Naive thymus-derived CD8-positive, alpha-beta T cell (primary cell): ENCODE data around the gene NR6A1. TPM values are rescaled to one million over a fixed set of nuclear protein-coding genes. Genes with fewer than 3 reads are reported as not detected.

Source experiments
- ATAC-seq, 2 donors: fragments of 150-1000 bp; cut with Tn5 transposase in 1 of 2; sonication (Bioruptor Pico), chemical (Tn5 transposase) in 1 of 2; 1 replicate in 1 of 2; 2 replicates in 1 of 2; pipeline ENCODE4 v1.10.0; 2021; ENCODE audit warnings: mild to moderate bottlenecking in 2 of 2, moderate library complexity in 2 of 2
- POLR2A ChIA-PET: fragments of 350-600 bp; sonication (Branson Sonifier 250); formaldehyde crosslinking; loops from one replicate; lab custom pipeline; 2021; ENCODE audit warnings: antibody characterized with exemption; lab: Charles Lee
- DNase-seq, 10 donors: peaks; one replicate each; pipeline versions ENCODE4 v3.0.0 to v3.0.0-alpha.2; 2020 to 2022
- H3K27ac Mint-ChIP-seq, 10 donors: one replicate each; pipeline ENCODE4 v1.8.0; 2020 to 2022; ENCODE audit warnings: mild to moderate bottlenecking in 10 of 10, mixed read lengths in 10 of 10, moderate library complexity in 4 of 10, inconsistent platforms in 1 of 10
- H3K27me3 Mint-ChIP-seq, 5 donors: one replicate each; pipeline ENCODE4 v1.8.0; 2021 to 2022; ENCODE audit warnings: mixed read lengths in 5 of 5
- H3K36me3 Mint-ChIP-seq, 3 donors: one replicate each; pipeline ENCODE4 v1.8.0; 2020 to 2022; ENCODE audit warnings: mixed read lengths in 3 of 3, mild to moderate bottlenecking in 2 of 3, inconsistent platforms in 1 of 3
- H3K4me1 Mint-ChIP-seq, 4 donors: one replicate each; pipeline ENCODE4 v1.8.0; 2021 to 2022; ENCODE audit warnings: mixed read lengths in 4 of 4
- H3K4me3 Mint-ChIP-seq, 10 donors: one replicate each; pipeline ENCODE4 v1.8.0; 2020 to 2022; ENCODE audit warnings: mild to moderate bottlenecking in 10 of 10, mixed read lengths in 10 of 10, moderate library complexity in 6 of 10, inconsistent platforms in 1 of 10
- H3K9me3 Mint-ChIP-seq, 9 donors: one replicate each; pipeline ENCODE4 v1.8.0; 2020 to 2022; ENCODE audit warnings: mixed read lengths in 9 of 9, mild to moderate bottlenecking in 3 of 9, inconsistent platforms in 1 of 9, moderate library complexity in 1 of 9
- polyA plus RNA-seq, 3 donors: library from polyadenylated mRNA; unstranded; fragments of 300-500 nt; fragmentation: Illumina TruSeq; gene quantifications; one replicate each; pipeline ENCODE4 v1.2.3, GENCODE V29; 2021
- total RNA-seq, 8 experiments: library from RNA in 2 of 8; stranded (reverse) in 2 of 8; gene quantifications; one replicate each; pipeline ENCODE4 v1.2.3 and lab custom pipeline; 2021 to 2026

NR6A1 gene
- total and polyA plus RNA-seq, 5 experiments from 2014 or later, result 0.05 TPM; not detected in 4

GRCh38 chr9:124514874-124515273 lies 256.2 kb downstream of the NR6A1 start:
- DNase-seq (no peak), ATAC-seq (no peak)
- no peaks in the 10 kb centered on the region for H3K36me3 Mint-ChIP-seq
- no peaks in the 10 kb centered on the region for H3K9me3 Mint-ChIP-seq
- H3K27me3 Mint-ChIP-seq, result peaks cover 0 to 8% (median 3%) of the 10 kb centered on the region in 5 donors
- no peak overlapping the region for H3K4me3 Mint-ChIP-seq
- H3K4me1 Mint-ChIP-seq, result peaks cover 0 to 6% (median 0%) of the 10 kb centered on the region in 4 donors
- POLR2A ChIA-PET, result no interaction called here
- H3K27ac Mint-ChIP-seq, result no peak overlapping the region

GRCh38 chr9:124514125-124514524 lies 257.0 kb downstream of the NR6A1 start:
- H3K4me1 Mint-ChIP-seq, result peaks cover 0 to 6% (median 0%) of the 10 kb centered on the region in 4 donors
- no peak for ATAC-seq

GRCh38 chr9:124513376-124513994 lies 257.6 kb downstream of the NR6A1 start:
- H3K27ac Mint-ChIP-seq, result peak overlapping the region in 1 of 10 donors; percentile 14
- no peak for DNase-seq
- H3K9me3 Mint-ChIP-seq, result no peaks in the 10 kb centered on the region
- H3K36me3 Mint-ChIP-seq, result no peaks in the 10 kb centered on the region
- no peak for ATAC-seq
- H3K27me3 Mint-ChIP-seq, result peaks cover 0 to 8% (median 3%) of the 10 kb centered on the region in 5 donors
- peaks cover 0 to 6% (median 0%) of the 10 kb centered on the region in 4 donors for H3K4me1 Mint-ChIP-seq
- POLR2A ChIA-PET, result no interaction called here
- no peak overlapping the region for H3K4me3 Mint-ChIP-seq

More at GRCh38 chr9:124514125-124514524, 257.0 kb downstream of the NR6A1 start:
- DNase-seq, result no peak
- Mint-ChIP-seq H3K36me3 (no peaks in the 10 kb centered on the region), H3K9me3 (no peaks in the 10 kb centered on the region), H3K27ac (no peak overlapping the region), H3K27me3 (peaks cover 0 to 8% (median 3%) of the 10 kb centered on the region in 5 donors), H3K4me3 (no peak overlapping the region)
- POLR2A ChIA-PET, result no interaction called here

- peaks cover 0 to 8% (median 2%) of the 10 kb centered on the region in 5 donors for H3K27me3 Mint-ChIP-seq
- ATAC-seq, result no peak
- H3K27ac Mint-ChIP-seq, result peak overlapping the region in 2 of 10 donors; percentile 14 to 54
- no peaks in the 10 kb centered on the region for H3K36me3 Mint-ChIP-seq
- H3K9me3 Mint-ChIP-seq, result no peaks in the 10 kb centered on the region
- no peak for DNase-seq
- no peak overlapping the region for H3K4me3 Mint-ChIP-seq
- peaks cover 0 to 6% (median 0%) of the 10 kb centered on the region in 4 donors for H3K4me1 Mint-ChIP-seq
- POLR2A ChIA-PET, result no interaction called here
Measured at GRCh38 chr9:124512806-124513204, 258.3 kb downstream of the NR6A1 start.

GRCh38 chr9:124511891-124512805 lies 259.0 kb downstream of the NR6A1 start:
- Mint-ChIP-seq H3K4me3 (no peak overlapping the region), H3K27ac (peak overlapping the region in 1 of 10 donors; percentile 48), H3K27me3 (peaks cover 0 to 8% (median 4%) of the 10 kb centered on the region in 5 donors), H3K36me3 (no peaks in the 10 kb centered on the region), H3K9me3 (no peaks in the 10 kb centered on the region), H3K4me1 (peaks cover 0 to 6% (median 0%) of the 10 kb centered on the region in 4 donors)
- no peak for ATAC-seq
- no peak for DNase-seq
- POLR2A ChIA-PET, result no interaction called here

GRCh38 chr9:124511426-124511840 lies 259.7 kb downstream of the NR6A1 start:
- Mint-ChIP-seq H3K27ac (no peak overlapping the region), H3K4me1 (peaks cover 0 to 6% (median 0%) of the 10 kb centered on the region in 4 donors), H3K9me3 (no peaks in the 10 kb centered on the region), H3K4me3 (no peak overlapping the region), H3K36me3 (no peaks in the 10 kb centered on the region), H3K27me3 (peaks cover 2 to 14% (median 8%) of the 10 kb centered on the region in 5 donors)
- DNase-seq (no peak), ATAC-seq (no peak)
- POLR2A ChIA-PET, result no interaction called here

- Mint-ChIP-seq H3K27ac (peak overlapping the region in 1 of 10 donors; percentile 24), H3K27me3 (peaks cover 2 to 20% (median 12%) of the 10 kb centered on the region in 5 donors), H3K36me3 (no peaks in the 10 kb centered on the region), H3K9me3 (no peaks in the 10 kb centered on the region), H3K4me1 (peaks cover 0 to 6% (median 0%) of the 10 kb centered on the region in 4 donors), H3K4me3 (no peak overlapping the region)
- ATAC-seq (no peak), DNase-seq (no peak)
- POLR2A ChIA-PET, result no interaction called here
Measured at GRCh38 chr9:124510650-124511425, 260.3 kb downstream of the NR6A1 start.

GRCh38 chr9:124507880-124508423 lies 263.2 kb downstream of the NR6A1 start:
- POLR2A ChIA-PET, result no interaction called here
- H3K27ac Mint-ChIP-seq, result no peak overlapping the region

GRCh38 chr9:124506931-124507879 lies 263.9 kb downstream of the NR6A1 start, which contains the start of gene NR5A1:
Gene NR5A1, minus strand, starts transcription at chr9:124507399. Its CDS starts 4,004 bp downstream, at chr9:124503395.
- H3K4me3 Mint-ChIP-seq, result peak within 1 kb of the TSS in 1 of 10 donors; percentile 23
- POLR2A ChIA-PET, result no interaction called here
- H3K4me1 Mint-ChIP-seq, result peaks cover 7 to 9% (median 8%) of the 10 kb centered on the region in 4 donors
- peaks cover 0 to 5% (median 5%) of the 10 kb centered on the region in 3 donors for H3K36me3 Mint-ChIP-seq
- no peak within 1 kb of the TSS for H3K27ac Mint-ChIP-seq
- ATAC-seq, result no peak
- H3K27me3 Mint-ChIP-seq, result peaks cover 6 to 42% (median 24%) of the 10 kb centered on the region in 5 donors
- DNase-seq, result peak in 1 of 10 donors; percentile 57
- peaks cover 0 to 2% (median 0%) of the 10 kb centered on the region in 9 donors for H3K9me3 Mint-ChIP-seq

More at GRCh38 chr9:124507880-124508423, 263.2 kb downstream of the NR6A1 start:
- Mint-ChIP-seq H3K4me1 (peaks cover 7 to 9% (median 8%) of the 10 kb centered on the region in 4 donors), H3K4me3 (no peak overlapping the region), H3K27me3 (peaks cover 6 to 42% (median 25%) of the 10 kb centered on the region in 5 donors), H3K36me3 (peaks cover 0 to 5% (median 5%) of the 10 kb centered on the region in 3 donors), H3K9me3 (peaks cover 0 to 2% (median 0%) of the 10 kb centered on the region in 9 donors)
- ATAC-seq (no peak), DNase-seq (no peak)

- peaks cover 0 to 2% (median 0%) of the 10 kb centered on the region in 9 donors for H3K9me3 Mint-ChIP-seq
- ATAC-seq (no peak), DNase-seq (no peak)
- H3K4me3 Mint-ChIP-seq, result peak overlapping the region in 1 of 10 donors; percentile 23
- peaks cover 5 to 9% (median 8%) of the 10 kb centered on the region in 4 donors for H3K4me1 Mint-ChIP-seq
- H3K36me3 Mint-ChIP-seq, result peaks cover 0 to 5% (median 5%) of the 10 kb centered on the region in 3 donors
- POLR2A ChIA-PET, result no interaction called here
- peaks cover 6 to 42% (median 20%) of the 10 kb centered on the region in 5 donors for H3K27me3 Mint-ChIP-seq
- no peak overlapping the region for H3K27ac Mint-ChIP-seq
Measured at GRCh38 chr9:124506433-124506832, 264.7 kb downstream of the NR6A1 start.

- Mint-ChIP-seq H3K36me3 (peaks cover 0 to 5% (median 5%) of the 10 kb centered on the region in 3 donors), H3K27ac (no peak overlapping the region), H3K9me3 (peaks cover 0 to 2% (median 0%) of the 10 kb centered on the region in 9 donors), H3K4me3 (no peak overlapping the region), H3K4me1 (peaks cover 5 to 9% (median 8%) of the 10 kb centered on the region in 4 donors), H3K27me3 (peaks cover 6 to 42% (median 20%) of the 10 kb centered on the region in 5 donors)
- no peak for ATAC-seq
- DNase-seq, result no peak
- POLR2A ChIA-PET, result no interaction called here
Measured at GRCh38 chr9:124505901-124506346, 265.2 kb downstream of the NR6A1 start.
